GM10266 (cell line): ENCODE measurements around the gene LOC128125822.
"Not testable (repeated sequence)": the region's sequence is repeated elsewhere in the genome, so short reads cannot be mapped to it uniquely, and the experiment has no call there.

Experiments used
- DNase-seq: peaks from one replicate; pipeline ENCODE4 v3.0.0; 2012; ENCODE audit errors: extremely low spot score
- TF ChIP-seq, protein P1 (sequence below): IDR thresholded peaks from 2 replicates; pipeline ENCODE4 v1.5.1; 2012; ENCODE audit warnings: mild to moderate bottlenecking, low read depth; ENCODE audit not compliant: control insufficient read depth, insufficient read depth; ENCODE audit errors: missing control alignments

The LOC128125822 gene

GRCh38 chr6:63581355-63582013 is 9.2 kb downstream of the LOC128125822 start:
- TF ChIP-seq, protein P1, sequence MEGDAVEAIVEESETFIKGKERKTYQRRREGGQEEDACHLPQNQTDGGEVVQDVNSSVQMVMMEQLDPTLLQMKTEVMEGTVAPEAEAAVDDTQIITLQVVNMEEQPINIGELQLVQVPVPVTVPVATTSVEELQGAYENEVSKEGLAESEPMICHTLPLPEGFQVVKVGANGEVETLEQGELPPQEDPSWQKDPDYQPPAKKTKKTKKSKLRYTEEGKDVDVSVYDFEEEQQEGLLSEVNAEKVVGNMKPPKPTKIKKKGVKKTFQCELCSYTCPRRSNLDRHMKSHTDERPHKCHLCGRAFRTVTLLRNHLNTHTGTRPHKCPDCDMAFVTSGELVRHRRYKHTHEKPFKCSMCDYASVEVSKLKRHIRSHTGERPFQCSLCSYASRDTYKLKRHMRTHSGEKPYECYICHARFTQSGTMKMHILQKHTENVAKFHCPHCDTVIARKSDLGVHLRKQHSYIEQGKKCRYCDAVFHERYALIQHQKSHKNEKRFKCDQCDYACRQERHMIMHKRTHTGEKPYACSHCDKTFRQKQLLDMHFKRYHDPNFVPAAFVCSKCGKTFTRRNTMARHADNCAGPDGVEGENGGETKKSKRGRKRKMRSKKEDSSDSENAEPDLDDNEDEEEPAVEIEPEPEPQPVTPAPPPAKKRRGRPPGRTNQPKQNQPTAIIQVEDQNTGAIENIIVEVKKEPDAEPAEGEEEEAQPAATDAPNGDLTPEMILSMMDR, result no peak
- DNase-seq, result no peak

DNA sequence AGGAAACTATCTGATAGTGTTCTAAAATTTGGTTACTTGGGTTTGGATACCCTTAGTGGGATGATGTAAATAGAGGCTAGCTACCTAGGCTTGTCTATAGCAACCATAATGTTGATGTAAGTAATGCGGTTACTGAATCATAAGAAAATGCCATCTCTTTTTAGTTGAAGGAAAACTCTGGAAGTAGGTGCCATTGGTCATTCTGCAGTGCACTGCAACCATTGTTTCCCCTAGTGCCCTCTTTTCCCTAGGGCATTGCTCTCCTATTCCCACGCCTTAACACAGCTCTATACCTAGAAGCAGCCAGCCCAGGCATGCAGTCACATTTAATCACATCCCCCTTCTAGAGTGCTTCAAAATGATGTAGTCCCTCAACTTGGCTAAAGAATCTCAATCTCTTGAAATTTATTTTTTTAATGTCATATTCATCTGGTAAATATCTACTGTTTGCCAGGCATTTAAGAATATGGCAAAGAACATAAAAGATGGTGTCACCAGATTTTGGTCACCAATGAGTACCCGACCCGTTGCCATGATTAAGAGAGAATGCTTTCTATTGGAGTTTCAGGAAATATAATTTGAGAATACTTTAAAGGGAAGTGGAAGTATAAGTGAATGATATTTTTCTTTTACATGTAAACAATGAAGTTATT is 10.4 kb downstream of the LOC128125822 start:
- TF ChIP-seq, protein P1, result no peak
- DNase-seq, result no peak

DNA sequence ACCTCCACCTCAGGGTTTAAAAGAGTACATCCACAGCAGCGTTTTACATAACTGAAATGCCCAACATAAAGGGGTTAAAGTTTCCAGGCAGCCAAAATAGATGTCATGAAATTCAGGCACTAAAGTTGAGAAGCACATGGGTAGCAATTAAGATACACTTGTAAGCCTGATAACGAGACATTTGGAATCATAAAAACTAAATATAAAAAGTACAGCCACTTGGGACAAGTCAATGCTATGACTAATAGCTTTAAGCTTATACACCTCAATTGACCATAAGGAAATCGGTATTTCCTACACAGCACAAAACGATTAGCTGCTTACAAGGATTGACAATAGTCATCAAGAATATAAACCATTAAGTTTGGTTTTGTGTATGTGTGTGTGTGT is 11.8 kb downstream of the LOC128125822 start:
- no peak for DNase-seq
- TF ChIP-seq, protein P1, result no peak

- TF ChIP-seq, protein P1, result no peak
- DNase-seq, result no peak
These were observed 12.3 kb downstream of the LOC128125822 start for GRCh38 chr6:63584566-63584965.

DNA sequence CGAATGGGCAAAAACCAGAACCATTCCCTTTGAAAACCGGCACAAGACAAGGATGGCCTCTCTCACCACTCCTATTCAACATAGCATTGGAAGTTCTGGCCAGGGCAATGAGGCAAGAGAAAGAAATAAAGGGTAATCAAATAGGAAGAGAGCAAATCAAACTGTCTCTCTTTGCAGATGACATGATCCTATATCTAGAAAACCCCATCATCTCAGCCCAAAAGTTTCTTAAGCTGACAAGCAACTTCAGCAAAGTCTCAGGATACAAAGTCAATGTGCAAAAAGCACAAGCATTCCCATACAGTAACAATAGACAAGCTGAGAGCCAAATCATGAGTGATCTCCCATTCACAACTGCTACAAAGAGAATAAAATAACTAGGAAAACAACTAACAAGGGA is 13.4 kb downstream of the LOC128125822 start:
- not testable (repeated sequence) for DNase-seq

DNA sequence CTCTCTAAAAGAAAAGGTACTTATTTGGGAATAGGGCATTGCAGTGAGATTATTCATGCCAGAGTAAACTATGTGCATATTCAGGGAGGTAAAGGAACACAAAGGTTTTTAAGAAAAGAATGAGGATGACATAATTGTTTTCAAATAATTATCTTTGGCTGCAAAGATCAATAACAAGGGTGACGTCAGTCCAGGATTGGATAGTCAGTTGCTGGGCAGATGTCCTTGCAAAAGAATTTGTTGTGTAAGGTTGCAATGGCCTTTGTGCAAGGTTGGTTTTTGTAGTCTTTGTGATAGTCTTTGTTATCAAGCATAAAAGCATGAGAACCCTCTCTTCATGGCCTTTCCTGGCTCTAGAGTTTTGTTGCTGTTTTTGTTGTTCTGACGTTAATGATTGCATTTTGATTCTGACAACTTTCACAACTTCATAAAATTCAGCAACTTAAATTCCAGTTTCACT is 17.7 kb downstream of the LOC128125822 start:
- TF ChIP-seq, protein P1, result no peak

GRCh38 chr6:63592886-63593285 is 20.6 kb downstream of the LOC128125822 start:
- TF ChIP-seq, protein P1, result no peak
- no peak for DNase-seq

More for the DNA sequence above, 17.7 kb downstream of the LOC128125822 start:
- no peak for DNase-seq
